Measurements from ENCODE around the gene RPL10. TPM values are rescaled to one million over a fixed set of nuclear protein-coding genes. Genes with fewer than 3 reads are reported as not detected.

RPL10 gene
- total and polyA plus RNA-seq, 2 donors (not counting 3 experiments of a cell fraction or from before 2014, with no cell fraction given) = 2,493 to 7,586 TPM

GRCh38 chrX:154420402-154420756 lies 22.2 kb downstream of the RPL10 start:
- Histone ChIP-seq H3K36me3 (ENCODE audit: control insufficient read depth in 2 of 2, extremely low read depth in 1 of 2, insufficient read depth in 2 of 2, low read length in 2 of 2) (no peaks in the 10 kb centered on the region), H3K27ac (ENCODE audit: insufficient read depth, low read depth, low read length) (no peak overlapping the region), H3K9me3 (replicated peaks; ENCODE audit: control insufficient read depth, insufficient read depth, low read length) (no peaks in the 10 kb centered on the region), H3K4me1 (ENCODE audit: control insufficient read depth, extremely low read depth, insufficient read depth, low read length) (peaks cover 6% of the 10 kb centered on the region), H3K79me2 (ENCODE audit: control insufficient read depth, insufficient read depth, low read length) (no peaks in the 10 kb centered on the region), H3K9me1 (replicated peaks; ENCODE audit: control insufficient read depth, extremely low read depth, insufficient read depth, low read length) (no peaks in the 10 kb centered on the region), H3K4me2 (ENCODE audit: insufficient read depth, low read length) (no peak overlapping the region), H2AFZ (ENCODE audit: low read depth, low read length) (no peak overlapping the region), H3K4me3 (replicated peaks in 1 of 3; ENCODE audit: insufficient read depth in 1 of 3, low read depth in 1 of 3, low read length in 3 of 3) (no peak overlapping the region), H3K27me3 (ENCODE audit: control insufficient read depth in 2 of 2, insufficient read depth in 2 of 2, low read length in 2 of 2) (no peaks in the 10 kb centered on the region), H3K9ac (replicated peaks; ENCODE audit: extremely low read depth, insufficient read depth, low read length) (no peak overlapping the region), H4K20me1 (replicated peaks; ENCODE audit: control insufficient read depth, extremely low read depth, insufficient read depth, low read length) (no peaks in the 10 kb centered on the region)
- dilution Hi-C loops (cut with MboI; ENCODE audit: extremely low pct_ligation_motif_present, low sequenced_read_pairs) (no loop called here), intact Hi-C loops (cut with micrococcal nuclease) (no loop called here)
- no TSS peak for BruUV-seq (replicated peaks)
- POLR2A ChIA-PET = no interaction called here
- no peak for TF ChIP-seq CTCF (IDR thresholded peaks at IDR 0.05; ENCODE audit: extremely low read depth in 1 of 2, insufficient read depth in 1 of 2, low read depth in 1 of 2, low read length in 2 of 2)
- no peak for TF ChIP-seq MAX (IDR thresholded peaks at IDR 0.05; ENCODE audit: insufficient read depth, insufficient read length)
- no peak for TF ChIP-seq POLR2A (IDR thresholded peaks at IDR 0.05; ENCODE audit: low read depth, low read length)
- no peak for TF ChIP-seq MYC (IDR thresholded peaks at IDR 0.05; ENCODE audit: low read depth, low read length)
- no peak for TF ChIP-seq GATA2 (IDR thresholded peaks at IDR 0.05; ENCODE audit: insufficient read depth, insufficient read length, low read depth, low read length)
- TF ChIP-seq JUN (IDR thresholded peaks at IDR 0.05; ENCODE audit: borderline replicate concordance, insufficient read depth, insufficient read length, low read depth) = no peak
- TF ChIP-seq POLR2AphosphoS5 (IDR thresholded peaks at IDR 0.05; ENCODE audit: insufficient read depth, low read depth, low read length) = no peak
- TF ChIP-seq EZH2 (IDR thresholded peaks at IDR 0.05; ENCODE audit: borderline replicate concordance, low read depth, low read length, severe bottlenecking) = no peak
- no peak for TF ChIP-seq FOS (IDR thresholded peaks at IDR 0.05; ENCODE audit: borderline replicate concordance, insufficient read depth, low read length)
- DNase-seq (ENCODE audit: low read depth, low spot score) = no peak
- CTCF ChIA-PET = no interaction called here
- FAIRE-seq = no peak

All from endothelial cell of umbilical vein (primary cell).